Thoracic aorta (tissue), 2 donors: ENCODE measurements around the gene ARAP2. TPM values are rescaled to one million over a fixed set of nuclear protein-coding genes. Genes with fewer than 3 reads are reported as not detected.

Source experiments
- ATAC-seq: fragments of 150-250 bp; one replicate; pipeline ENCODE4 v1.8.0; 2017; ENCODE audit warnings: low read depth; ENCODE audit not compliant: insufficient number of reproducible peaks, low FRiP score
- DNase-seq: peaks from one replicate; pipeline ENCODE4 v3.0.0-alpha.2; 2020; ENCODE audit warnings: low spot score
- H3K27ac ChIP-seq, 2 donors: fragments of 200-600 bp; sonication (generic); 1 replicate in 1 of 2; 2 replicates in 1 of 2; pipeline ENCODE4 v1.5.1; 2016; ENCODE audit warnings: mild to moderate bottlenecking in 2 of 2, moderate library complexity in 2 of 2
- H3K27me3 ChIP-seq: fragments of 200-600 bp; sonication (generic); replicated peaks from 2 replicates; pipeline ENCODE4 v1.6.0; 2016; ENCODE audit warnings: mild to moderate bottlenecking; ENCODE audit not compliant: insufficient read depth
- H3K36me3 ChIP-seq: fragments of 200-600 bp; sonication (generic); one replicate; pipeline ENCODE4 v1.5.1; 2016
- H3K4me1 ChIP-seq, 2 donors: fragments of 200-600 bp; sonication (generic); 1 replicate in 1 of 2; 2 replicates in 1 of 2; pipeline versions ENCODE4 v1.5.1 to v1.6.0; 2016; ENCODE audit warnings: low read depth in 2 of 2, mild to moderate bottlenecking in 1 of 2; ENCODE audit not compliant: control insufficient read depth in 1 of 2
- H3K4me3 ChIP-seq: fragments of 200-600 bp; sonication (generic); 2 replicates; pipeline ENCODE4 v1.5.1; 2016; ENCODE audit warnings: mild to moderate bottlenecking
- H3K9me3 ChIP-seq: fragments of 200-600 bp; sonication (generic); 2 replicates; pipeline ENCODE4 v1.5.1; 2016
- total RNA-seq, 2 donors: library from RNA; depleted of rRNA; stranded (reverse); fragments of >200 nt; gene quantifications; one replicate each; pipeline versions ENCODE4 v1.1.0 to v1.2.3, GENCODE V29; 2016
- TF ChIP-seq, protein P1 (sequence below): fragments of 200-600 bp; sonication (generic); IDR thresholded peaks from one replicate; pipeline ENCODE4 v1.5.1; 2019; ENCODE audit warnings: antibody characterized with exemption

The ARAP2 gene
- total RNA-seq, 2 donors from 2014 or later, result 8.3 to 25.3 TPM

DNA sequence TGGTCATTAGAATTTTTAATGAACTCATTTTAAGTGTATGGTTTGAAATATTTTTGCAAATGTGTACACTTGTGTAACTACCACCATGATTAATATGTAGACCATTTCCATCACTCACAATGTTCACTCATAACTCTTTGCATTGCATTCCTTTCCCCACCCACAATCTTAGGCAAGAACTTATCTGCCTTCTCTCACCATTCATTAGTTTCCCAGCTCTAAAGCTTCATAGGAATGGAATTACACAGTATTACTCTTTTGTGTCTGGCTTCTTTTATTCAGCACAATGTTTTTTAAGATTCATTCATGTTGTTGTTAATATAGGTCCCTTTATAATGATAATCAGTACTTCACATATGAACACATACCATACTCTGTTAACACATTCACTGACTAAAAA, 106.1 kb downstream of the ARAP2 start:
- H3K27ac ChIP-seq, result no peak overlapping the region
- TF ChIP-seq, protein P1, sequence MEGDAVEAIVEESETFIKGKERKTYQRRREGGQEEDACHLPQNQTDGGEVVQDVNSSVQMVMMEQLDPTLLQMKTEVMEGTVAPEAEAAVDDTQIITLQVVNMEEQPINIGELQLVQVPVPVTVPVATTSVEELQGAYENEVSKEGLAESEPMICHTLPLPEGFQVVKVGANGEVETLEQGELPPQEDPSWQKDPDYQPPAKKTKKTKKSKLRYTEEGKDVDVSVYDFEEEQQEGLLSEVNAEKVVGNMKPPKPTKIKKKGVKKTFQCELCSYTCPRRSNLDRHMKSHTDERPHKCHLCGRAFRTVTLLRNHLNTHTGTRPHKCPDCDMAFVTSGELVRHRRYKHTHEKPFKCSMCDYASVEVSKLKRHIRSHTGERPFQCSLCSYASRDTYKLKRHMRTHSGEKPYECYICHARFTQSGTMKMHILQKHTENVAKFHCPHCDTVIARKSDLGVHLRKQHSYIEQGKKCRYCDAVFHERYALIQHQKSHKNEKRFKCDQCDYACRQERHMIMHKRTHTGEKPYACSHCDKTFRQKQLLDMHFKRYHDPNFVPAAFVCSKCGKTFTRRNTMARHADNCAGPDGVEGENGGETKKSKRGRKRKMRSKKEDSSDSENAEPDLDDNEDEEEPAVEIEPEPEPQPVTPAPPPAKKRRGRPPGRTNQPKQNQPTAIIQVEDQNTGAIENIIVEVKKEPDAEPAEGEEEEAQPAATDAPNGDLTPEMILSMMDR, result no peak
- ATAC-seq, result no peak
- no peak for DNase-seq
- H3K27me3 ChIP-seq, result no peaks in the 10 kb centered on the region
- no peaks in the 10 kb centered on the region for H3K4me1 ChIP-seq
- H3K9me3 ChIP-seq, result no peaks in the 10 kb centered on the region
- no peak overlapping the region for H3K4me3 ChIP-seq
- no peaks in the 10 kb centered on the region for H3K36me3 ChIP-seq

DNA sequence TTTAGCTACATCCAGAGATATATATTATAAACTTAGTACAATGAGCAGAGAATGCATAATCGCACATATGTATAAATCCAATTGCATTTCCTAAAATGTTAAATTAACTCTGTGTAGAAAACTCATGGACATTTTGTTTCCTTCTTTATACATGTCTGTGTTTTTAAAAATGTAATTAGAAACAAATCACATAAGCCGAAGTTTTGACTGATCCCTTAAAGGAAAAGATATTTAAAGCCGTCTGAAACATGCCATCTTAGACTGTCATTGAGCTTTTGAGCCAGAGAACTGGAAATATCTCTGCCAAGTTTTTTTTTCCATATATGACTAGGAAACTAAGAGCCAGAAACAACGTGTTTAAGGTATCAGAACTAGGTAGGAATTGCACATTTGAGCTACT, 107.0 kb downstream of the ARAP2 start:
- H3K27ac ChIP-seq, result no peak overlapping the region
- TF ChIP-seq, protein P1, result no peak
- H3K9me3 ChIP-seq, result no peaks in the 10 kb centered on the region
- ATAC-seq (no peak), DNase-seq (no peak)
- H3K4me3 ChIP-seq, result no peak overlapping the region
- no peaks in the 10 kb centered on the region for H3K27me3 ChIP-seq
- H3K36me3 ChIP-seq, result no peaks in the 10 kb centered on the region
- H3K4me1 ChIP-seq, result no peaks in the 10 kb centered on the region

DNA sequence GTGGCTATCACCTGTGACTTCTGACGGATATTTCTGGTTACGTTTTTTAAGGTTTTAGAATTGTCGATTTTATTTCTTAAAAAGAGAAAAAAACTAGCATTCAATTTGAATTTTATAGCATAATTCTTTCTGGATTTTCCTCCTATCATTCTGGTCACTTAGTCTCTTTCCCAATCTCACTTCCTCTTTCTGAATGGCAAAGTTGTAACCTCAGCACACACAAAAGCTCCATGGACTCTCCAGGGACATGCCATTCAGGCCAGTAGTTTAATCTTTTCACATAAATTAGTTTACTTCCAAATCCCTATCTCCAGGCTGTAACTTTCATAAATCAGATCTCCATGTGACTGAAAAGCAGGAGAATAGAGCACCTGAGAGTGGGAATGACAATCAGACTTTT, 110.7 kb downstream of the ARAP2 start:
- no peaks in the 10 kb centered on the region for H3K36me3 ChIP-seq
- TF ChIP-seq, protein P1, result no peak
- no peak for ATAC-seq

DNA sequence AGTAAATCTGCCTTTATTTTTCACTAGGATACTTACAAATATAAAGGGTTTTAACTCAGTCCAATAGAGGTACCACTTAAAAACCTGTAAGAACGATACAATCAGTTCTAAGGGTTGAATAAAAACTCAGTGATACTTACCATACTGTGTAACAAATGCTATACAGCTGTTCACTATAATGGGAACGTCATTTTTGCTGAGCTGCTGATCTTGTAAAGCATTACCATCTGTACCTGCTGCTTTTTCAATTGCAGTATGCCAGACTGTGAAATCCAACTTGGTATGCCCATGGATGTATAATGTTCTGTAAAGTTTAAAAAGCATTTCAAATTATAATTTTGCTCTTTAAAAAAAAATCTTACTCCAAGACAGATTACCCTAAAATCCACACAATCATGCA, 111.2 kb downstream of the ARAP2 start:
- no peak for DNase-seq
- H3K27me3 ChIP-seq, result no peaks in the 10 kb centered on the region
- H3K36me3 ChIP-seq, result no peaks in the 10 kb centered on the region
- no peak overlapping the region for H3K27ac ChIP-seq
- H3K4me3 ChIP-seq, result no peak overlapping the region
- no peaks in the 10 kb centered on the region for H3K4me1 ChIP-seq
- TF ChIP-seq, protein P1, result no peak
- ATAC-seq, result no peak
- no peaks in the 10 kb centered on the region for H3K9me3 ChIP-seq

More for the DNA sequence above, 110.7 kb downstream of the ARAP2 start:
- no peak for DNase-seq
- H3K27me3 ChIP-seq, result no peaks in the 10 kb centered on the region
- no peak overlapping the region for H3K4me3 ChIP-seq
- H3K4me1 ChIP-seq, result no peaks in the 10 kb centered on the region
- H3K27ac ChIP-seq, result no peak overlapping the region
- H3K9me3 ChIP-seq, result no peaks in the 10 kb centered on the region

DNA sequence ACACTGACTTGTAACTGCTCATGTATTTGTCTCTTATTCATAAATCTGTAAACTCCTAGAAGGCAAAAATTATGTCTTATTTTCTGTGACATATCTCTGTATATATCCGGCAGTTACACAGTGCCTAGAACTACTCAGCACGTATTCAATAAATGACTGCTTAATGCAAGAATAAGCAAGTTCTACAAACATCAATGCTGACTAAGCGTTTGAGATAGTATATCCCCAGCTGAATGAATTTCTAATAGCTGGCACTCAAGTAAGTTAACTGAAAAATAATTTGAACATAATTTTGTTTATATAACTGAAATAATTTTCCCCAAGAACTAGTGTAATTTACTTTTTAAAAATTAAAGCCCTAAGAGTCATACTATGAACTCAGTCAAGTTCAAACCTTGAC, 113.7 kb downstream of the ARAP2 start:
- Histone ChIP-seq H3K27me3 (no peaks in the 10 kb centered on the region), H3K9me3 (no peaks in the 10 kb centered on the region), H3K4me3 (no peak overlapping the region), H3K27ac (no peak overlapping the region), H3K4me1 (no peaks in the 10 kb centered on the region), H3K36me3 (no peaks in the 10 kb centered on the region)
- TF ChIP-seq, protein P1, result no peak
- ATAC-seq, result no peak
- no peak for DNase-seq
